ENCODE results near the gene LDLRAD3. TPM values are rescaled to one million over a fixed set of nuclear protein-coding genes. Genes with fewer than 3 reads are reported as not detected.

Gene LDLRAD3
- total RNA-seq, 1 donor from 2014 or later = 35.6 TPM

- peaks cover 3% of the 10 kb centered on the region for H3K27me3 Mint-ChIP-seq (ENCODE audit: insufficient read depth, low read depth)
- H3K4me1 ChIP-seq = peaks cover 26% of the 10 kb centered on the region
- H3K4me1 Mint-ChIP-seq = peaks cover 26% of the 10 kb centered on the region
- H3K9me3 Mint-ChIP-seq = peaks cover 2% of the 10 kb centered on the region
- no peak overlapping the region for H3K9ac ChIP-seq
- DNase-seq (ENCODE audit: low spot score) = no peak
- H4K20me1 ChIP-seq (ENCODE audit: low read depth) = no peaks in the 10 kb centered on the region
- H3K27me3 ChIP-seq = no peaks in the 10 kb centered on the region
- H2AFZ ChIP-seq (replicated peaks) = no peak overlapping the region
- no peaks in the 10 kb centered on the region for H3K36me3 Mint-ChIP-seq
- H3K4me3 Mint-ChIP-seq = no peak overlapping the region
- H3K9me3 ChIP-seq (ENCODE audit: low read depth) = no peaks in the 10 kb centered on the region
- H3K36me3 ChIP-seq = peaks cover 5% of the 10 kb centered on the region
- H3F3A ChIP-seq (ENCODE audit: low read depth) = peaks cover 11% of the 10 kb centered on the region
- no peak overlapping the region for H3K4me3 ChIP-seq
- H3K27ac ChIP-seq = no peak overlapping the region
- H3K27ac Mint-ChIP-seq = no peak overlapping the region
- no peak overlapping the region for H3K4me2 ChIP-seq
- no peak for TF ChIP-seq EZH2 (IDR thresholded peaks at IDR 0.05)
- no peak for TF ChIP-seq CTCF (IDR thresholded peaks at IDR 0.05)
- TF ChIP-seq EZH2phosphoT487 (IDR thresholded peaks at IDR 0.05) = no peak
- no peaks in the 10 kb centered on the region for H3K79me2 ChIP-seq (ENCODE audit: low read depth)
These were observed 305.4 kb downstream of the LDLRAD3 start for GRCh38 chr11:36249246-36249645.

- peak overlapping the region; percentile 21 for H3K4me3 Mint-ChIP-seq
- H3K9me3 Mint-ChIP-seq = peaks cover 7% of the 10 kb centered on the region
- Histone ChIP-seq H3K27me3 (no peaks in the 10 kb centered on the region), H4K20me1 (ENCODE audit: low read depth) (no peaks in the 10 kb centered on the region), H3K79me2 (ENCODE audit: low read depth) (no peaks in the 10 kb centered on the region), H3F3A (ENCODE audit: low read depth) (peaks cover 11% of the 10 kb centered on the region), H3K4me3 (no peak overlapping the region), H3K4me1 (peaks cover 26% of the 10 kb centered on the region), H3K4me2 (peak overlapping the region; percentile 31), H3K27ac (no peak overlapping the region), H3K9ac (no peak overlapping the region), H3K36me3 (peaks cover 5% of the 10 kb centered on the region), H2AFZ (replicated peaks) (no peak overlapping the region), H3K9me3 (ENCODE audit: low read depth) (no peaks in the 10 kb centered on the region)
- H3K36me3 Mint-ChIP-seq = no peaks in the 10 kb centered on the region
- H3K27ac Mint-ChIP-seq = peak overlapping the region; percentile 83
- TF ChIP-seq CTCF (IDR thresholded peaks at IDR 0.05) (no peak), EZH2phosphoT487 (IDR thresholded peaks at IDR 0.05) (no peak), EZH2 (IDR thresholded peaks at IDR 0.05) (no peak)
- peaks cover 3% of the 10 kb centered on the region for H3K27me3 Mint-ChIP-seq (ENCODE audit: insufficient read depth, low read depth)
- H3K4me1 Mint-ChIP-seq = peaks cover 27% of the 10 kb centered on the region
- DNase-seq (ENCODE audit: low spot score) = peak; percentile 18
These were observed 308.0 kb downstream of the LDLRAD3 start for GRCh38 chr11:36251823-36252222.

GRCh38 chr11:36253238-36253637 is 309.4 kb downstream of the LDLRAD3 start:
- TF ChIP-seq EZH2phosphoT487 (IDR thresholded peaks at IDR 0.05) = no peak
- no peak for TF ChIP-seq EZH2 (IDR thresholded peaks at IDR 0.05)
- TF ChIP-seq CTCF (IDR thresholded peaks at IDR 0.05) = no peak
- peaks cover 7% of the 10 kb centered on the region for H3K9me3 Mint-ChIP-seq
- peak overlapping the region; percentile 62 for H3K27ac Mint-ChIP-seq
- no peak overlapping the region for H3K4me3 Mint-ChIP-seq
- H3K4me2 ChIP-seq = no peak overlapping the region
- peaks cover 3% of the 10 kb centered on the region for H3K27me3 Mint-ChIP-seq (ENCODE audit: insufficient read depth, low read depth)
- no peaks in the 10 kb centered on the region for H3K27me3 ChIP-seq
- H4K20me1 ChIP-seq (ENCODE audit: low read depth) = no peaks in the 10 kb centered on the region
- H2AFZ ChIP-seq (replicated peaks) = no peak overlapping the region
- peaks cover 5% of the 10 kb centered on the region for H3K36me3 ChIP-seq
- H3K4me1 Mint-ChIP-seq = peaks cover 41% of the 10 kb centered on the region
- no peaks in the 10 kb centered on the region for H3K79me2 ChIP-seq (ENCODE audit: low read depth)
- H3K4me3 ChIP-seq = no peak overlapping the region
- no peaks in the 10 kb centered on the region for H3K36me3 Mint-ChIP-seq
- DNase-seq (ENCODE audit: low spot score) = peak; percentile 61
- no peaks in the 10 kb centered on the region for H3K9me3 ChIP-seq (ENCODE audit: low read depth)
- H3K27ac ChIP-seq = peak overlapping the region; percentile 19
- peaks cover 37% of the 10 kb centered on the region for H3K4me1 ChIP-seq
- H3F3A ChIP-seq (ENCODE audit: low read depth) = peaks cover 11% of the 10 kb centered on the region
- no peak overlapping the region for H3K9ac ChIP-seq
